GM23338 (cell line): ENCODE measurements around the gene GPATCH8. TPM values are rescaled to one million over a fixed set of nuclear protein-coding genes. Genes with fewer than 3 reads are reported as not detected.

Source experiments
- ATAC-seq: fragments of 200-7000 bp; cut with Tn5 transposase; 3 replicates; pipeline ENCODE4 v1.9.1; 2020
- DNase-seq: peaks from one replicate; pipeline ENCODE4 v3.0.0-alpha.2; 2015; ENCODE audit warnings: low spot score
- H2AFZ ChIP-seq: fragments of 200-600 bp; sonication (generic); 2 replicates; pipeline ENCODE4 v1.8.0; 2016; ENCODE audit warnings: antibody characterized with exemption, mild to moderate bottlenecking, moderate library complexity
- H3F3A ChIP-seq: fragments of 200-600 bp; sonication (generic); replicated peaks from 2 replicates; pipeline ENCODE4 v1.8.0; 2017; ENCODE audit warnings: antibody characterized with exemption, mixed run types, low read depth
- H3K27ac ChIP-seq: fragments of 200-600 bp; sonication (generic); 2 replicates; pipeline ENCODE4 v1.6.1; 2016; ENCODE audit warnings: low read depth
- H3K27me3 ChIP-seq: fragments of 200-600 bp; sonication (generic); 2 replicates; pipeline ENCODE4 v1.8.0; 2016; ENCODE audit warnings: mild to moderate bottlenecking, mixed run types, moderate library complexity; ENCODE audit not compliant: insufficient read depth
- H3K36me3 ChIP-seq: fragments of 200-600 bp; sonication (generic); 2 replicates; pipeline ENCODE4 v1.8.0; 2016; ENCODE audit warnings: mild to moderate bottlenecking; ENCODE audit not compliant: insufficient read depth
- H3K4me1 ChIP-seq: fragments of 200-600 bp; sonication (generic); 2 replicates; pipeline ENCODE4 v1.8.0; 2016; ENCODE audit warnings: mild to moderate bottlenecking, moderate library complexity; ENCODE audit not compliant: insufficient read depth
- H3K4me2 ChIP-seq: fragments of 200-600 bp; sonication (generic); 2 replicates; pipeline ENCODE4 v1.7.1; 2017; ENCODE audit warnings: mixed run types
- H3K4me3 ChIP-seq: fragments of 200-600 bp; sonication (generic); 2 replicates; pipeline ENCODE4 v1.6.1; 2016; ENCODE audit warnings: mixed run types
- H3K79me2 ChIP-seq: fragments of 200-600 bp; sonication (generic); replicated peaks from 2 replicates; pipeline ENCODE4 v1.8.0; 2017; ENCODE audit warnings: mild to moderate bottlenecking; ENCODE audit not compliant: insufficient read depth
- H3K9me2 ChIP-seq: fragments of 200-600 bp; sonication (generic); 2 replicates; pipeline ENCODE4 v1.8.0; 2017; ENCODE audit not compliant: insufficient read depth
- H4K20me1 ChIP-seq: fragments of 200-600 bp; sonication (generic); replicated peaks from 2 replicates; pipeline ENCODE4 v1.8.0; 2017; ENCODE audit warnings: mild to moderate bottlenecking; ENCODE audit not compliant: insufficient read depth
- H3K27ac Mint-ChIP-seq: 2 replicates; pipeline ENCODE4 v1.8.0; 2020; ENCODE audit warnings: inconsistent platforms, mild to moderate bottlenecking, moderate library complexity, mixed read lengths
- H3K27me3 Mint-ChIP-seq: 3 replicates; pipeline ENCODE4 v1.8.0; 2022; ENCODE audit warnings: low read depth, mild to moderate bottlenecking, moderate library complexity, mixed read lengths, inconsistent platforms; ENCODE audit not compliant: insufficient read depth, poor library complexity
- H3K36me3 Mint-ChIP-seq: 3 replicates; pipeline ENCODE4 v1.8.0; 2021; ENCODE audit warnings: low read depth, mild to moderate bottlenecking, inconsistent platforms, moderate library complexity, mixed read lengths
- H3K4me1 Mint-ChIP-seq: 3 replicates; pipeline ENCODE4 v1.8.0; 2020; ENCODE audit warnings: mild to moderate bottlenecking, inconsistent platforms, mixed read lengths
- H3K4me3 Mint-ChIP-seq: 3 replicates; pipeline ENCODE4 v1.8.0; 2021; ENCODE audit warnings: moderate library complexity, mild to moderate bottlenecking, inconsistent platforms, mixed read lengths
- H3K9me3 Mint-ChIP-seq: 3 replicates; pipeline ENCODE4 v1.8.0; 2020; ENCODE audit warnings: moderate library complexity, mild to moderate bottlenecking, inconsistent platforms, mixed read lengths
- CREB1 ChIP-seq: fragments of 250-450 bp; sonication (Bioruptor Pico); IDR thresholded peaks from 2 replicates; pipeline ENCODE4 v1.5.0; 2020; ENCODE audit warnings: low read depth, mild to moderate bottlenecking, moderate library complexity
- EZH2 ChIP-seq: fragments of 200-600 bp; sonication (generic); IDR thresholded peaks from one replicate; pipeline ENCODE4 v1.8.0; 2017; ENCODE audit warnings: antibody characterized with exemption, mild to moderate bottlenecking, low read depth; ENCODE audit not compliant: unreplicated experiment
- EZH2phosphoT487 ChIP-seq: fragments of 200-600 bp; sonication (generic); IDR thresholded peaks from one replicate; pipeline ENCODE4 v1.8.1; 2018; ENCODE audit warnings: antibody characterized with exemption; ENCODE audit not compliant: unreplicated experiment
- JUNB ChIP-seq: IDR thresholded peaks from one replicate; pipeline ENCODE4 v1.6.1; 2016; ENCODE audit warnings: antibody characterized with exemption; ENCODE audit not compliant: unreplicated experiment
- NANOG ChIP-seq: IDR thresholded peaks from 2 replicates; pipeline ENCODE4 v1.6.1; 2016; ENCODE audit warnings: antibody characterized with exemption, borderline replicate concordance
- POLR2AphosphoS5 ChIP-seq: IDR thresholded peaks from 2 replicates; pipeline ENCODE4 v1.6.1; 2016; ENCODE audit warnings: antibody characterized with exemption, low read depth
- REST ChIP-seq: IDR thresholded peaks from one replicate; pipeline ENCODE4 v1.6.1; 2018; ENCODE audit warnings: antibody characterized with exemption; ENCODE audit not compliant: unreplicated experiment
- STAT1 ChIP-seq: IDR thresholded peaks from one replicate; pipeline ENCODE4 v1.6.1; 2016; ENCODE audit warnings: antibody characterized with exemption; ENCODE audit not compliant: unreplicated experiment
- ZNF114 ChIP-seq: fragments of 250-450 bp; sonication (Bioruptor Pico); IDR thresholded peaks from 2 replicates; pipeline ENCODE4 v1.5.0; 2020; ENCODE audit warnings: mild to moderate bottlenecking, moderate library complexity
- ZNF331 ChIP-seq: fragments of 250-450 bp; sonication (Bioruptor Pico); IDR thresholded peaks from 2 replicates; pipeline ENCODE4 v1.5.0; 2020; ENCODE audit warnings: low read depth, mild to moderate bottlenecking, moderate library complexity
- polyA plus RNA-seq: library from polyadenylated mRNA; unstranded; fragments of >200 nt; fragmentation: Nextera tagmentation; extraction: Ambion mirVana; gene quantifications from 2 replicates; pipeline ENCODE4 v1.2.1, GENCODE V29; 2016
- total RNA-seq: library from RNA; depleted of rRNA; stranded (reverse); fragments of >200 nt; shearing (Covaris generic); gene quantifications from 2 replicates; pipeline ENCODE4 v1.2.3, GENCODE V29; 2014
- TF ChIP-seq, protein P1 (sequence below), 2 experiments: fragments of 200-600 bp in 1 of 2; sonication (generic) in 1 of 2; conservative IDR thresholded peaks; 2 replicates each; pipeline versions ENCODE4 v1.5.1 to v1.6.1; 2016 to 2017; ENCODE audit warnings: antibody characterized with exemption in 2 of 2, low read depth in 2 of 2, mild to moderate bottlenecking in 2 of 2, moderate library complexity in 1 of 2
- TF ChIP-seq, protein P2 (sequence below): IDR thresholded peaks from 2 replicates; pipeline ENCODE4 v1.6.1; 2016; ENCODE audit warnings: antibody characterized with exemption
- TF ChIP-seq, protein P3 (sequence below): fragments of 250-450 bp; sonication (Bioruptor Pico); IDR thresholded peaks from 2 replicates; pipeline ENCODE4 v1.5.0; 2020; ENCODE audit warnings: mild to moderate bottlenecking, moderate library complexity

The GPATCH8 gene
- total and polyA plus RNA-seq, 2 experiments from 2014 or later = 44.4 to 76.5 TPM

DNA sequence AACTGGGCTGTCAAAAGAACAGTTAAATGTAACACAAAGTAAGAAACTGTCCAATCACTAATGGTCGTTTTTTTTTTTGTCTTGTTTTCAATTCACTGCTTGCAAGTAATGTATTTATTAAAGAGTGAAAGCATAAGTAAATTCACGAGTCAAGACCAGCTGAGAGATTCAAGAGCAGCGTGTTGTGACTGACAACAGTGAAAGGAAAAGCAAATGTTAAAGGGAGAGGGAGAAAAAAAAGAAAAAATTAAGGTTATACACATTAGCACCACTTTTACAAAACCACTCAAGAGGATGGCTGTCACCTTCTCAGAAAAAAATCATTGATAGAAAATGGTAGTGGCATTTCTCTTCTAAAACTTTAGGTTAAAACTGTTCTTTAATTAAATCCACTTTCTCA is 36.1 kb downstream of the GPATCH8 start:
- Mint-ChIP-seq H3K27ac (no peak overlapping the region), H3K4me3 (no peak overlapping the region)
- H3K4me2 ChIP-seq = no peak overlapping the region

More for the DNA sequence above, 36.1 kb downstream of the GPATCH8 start:
- Mint-ChIP-seq H3K36me3 (peaks cover 16% of the 10 kb centered on the region; the same call in 2 of the 3 replicates), H3K4me1 (peaks cover 19% of the 10 kb centered on the region), H3K27me3 (no peaks in the 10 kb centered on the region), H3K9me3 (no peaks in the 10 kb centered on the region)
- H3F3A ChIP-seq = no peaks in the 10 kb centered on the region
- no peaks in the 10 kb centered on the region; the same call in 1 of the 2 replicates for H3K36me3 ChIP-seq
- no peaks in the 10 kb centered on the region for H3K9me2 ChIP-seq
- no peaks in the 10 kb centered on the region for H3K27me3 ChIP-seq
- no peak for DNase-seq
- H2AFZ ChIP-seq = no peak overlapping the region
- H3K4me3 ChIP-seq = no peak overlapping the region
- peaks cover 55% of the 10 kb centered on the region for H4K20me1 ChIP-seq
- H3K4me1 ChIP-seq = peaks cover 3% of the 10 kb centered on the region; the same call in 1 of the 2 replicates
- peaks cover 86% of the 10 kb centered on the region for H3K79me2 ChIP-seq
- no peak for TF ChIP-seq CREB1 (CRISPR knock-in tag)
- no peak for TF ChIP-seq REST
- no peak for TF ChIP-seq JUNB
- no peak for TF ChIP-seq POLR2AphosphoS5
- TF ChIP-seq, protein P1, sequence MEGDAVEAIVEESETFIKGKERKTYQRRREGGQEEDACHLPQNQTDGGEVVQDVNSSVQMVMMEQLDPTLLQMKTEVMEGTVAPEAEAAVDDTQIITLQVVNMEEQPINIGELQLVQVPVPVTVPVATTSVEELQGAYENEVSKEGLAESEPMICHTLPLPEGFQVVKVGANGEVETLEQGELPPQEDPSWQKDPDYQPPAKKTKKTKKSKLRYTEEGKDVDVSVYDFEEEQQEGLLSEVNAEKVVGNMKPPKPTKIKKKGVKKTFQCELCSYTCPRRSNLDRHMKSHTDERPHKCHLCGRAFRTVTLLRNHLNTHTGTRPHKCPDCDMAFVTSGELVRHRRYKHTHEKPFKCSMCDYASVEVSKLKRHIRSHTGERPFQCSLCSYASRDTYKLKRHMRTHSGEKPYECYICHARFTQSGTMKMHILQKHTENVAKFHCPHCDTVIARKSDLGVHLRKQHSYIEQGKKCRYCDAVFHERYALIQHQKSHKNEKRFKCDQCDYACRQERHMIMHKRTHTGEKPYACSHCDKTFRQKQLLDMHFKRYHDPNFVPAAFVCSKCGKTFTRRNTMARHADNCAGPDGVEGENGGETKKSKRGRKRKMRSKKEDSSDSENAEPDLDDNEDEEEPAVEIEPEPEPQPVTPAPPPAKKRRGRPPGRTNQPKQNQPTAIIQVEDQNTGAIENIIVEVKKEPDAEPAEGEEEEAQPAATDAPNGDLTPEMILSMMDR (conservative IDR thresholded peaks at IDR 0.05; ENCODE audit: low read depth in 2 of 2) = no peak
- TF ChIP-seq, protein P2, sequence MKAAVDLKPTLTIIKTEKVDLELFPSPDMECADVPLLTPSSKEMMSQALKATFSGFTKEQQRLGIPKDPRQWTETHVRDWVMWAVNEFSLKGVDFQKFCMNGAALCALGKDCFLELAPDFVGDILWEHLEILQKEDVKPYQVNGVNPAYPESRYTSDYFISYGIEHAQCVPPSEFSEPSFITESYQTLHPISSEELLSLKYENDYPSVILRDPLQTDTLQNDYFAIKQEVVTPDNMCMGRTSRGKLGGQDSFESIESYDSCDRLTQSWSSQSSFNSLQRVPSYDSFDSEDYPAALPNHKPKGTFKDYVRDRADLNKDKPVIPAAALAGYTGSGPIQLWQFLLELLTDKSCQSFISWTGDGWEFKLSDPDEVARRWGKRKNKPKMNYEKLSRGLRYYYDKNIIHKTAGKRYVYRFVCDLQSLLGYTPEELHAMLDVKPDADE = no peak
- no peak for TF ChIP-seq ZNF331 (CRISPR knock-in tag)
- no peak for TF ChIP-seq EZH2phosphoT487
- TF ChIP-seq EZH2 = no peak
- TF ChIP-seq, protein P3, sequence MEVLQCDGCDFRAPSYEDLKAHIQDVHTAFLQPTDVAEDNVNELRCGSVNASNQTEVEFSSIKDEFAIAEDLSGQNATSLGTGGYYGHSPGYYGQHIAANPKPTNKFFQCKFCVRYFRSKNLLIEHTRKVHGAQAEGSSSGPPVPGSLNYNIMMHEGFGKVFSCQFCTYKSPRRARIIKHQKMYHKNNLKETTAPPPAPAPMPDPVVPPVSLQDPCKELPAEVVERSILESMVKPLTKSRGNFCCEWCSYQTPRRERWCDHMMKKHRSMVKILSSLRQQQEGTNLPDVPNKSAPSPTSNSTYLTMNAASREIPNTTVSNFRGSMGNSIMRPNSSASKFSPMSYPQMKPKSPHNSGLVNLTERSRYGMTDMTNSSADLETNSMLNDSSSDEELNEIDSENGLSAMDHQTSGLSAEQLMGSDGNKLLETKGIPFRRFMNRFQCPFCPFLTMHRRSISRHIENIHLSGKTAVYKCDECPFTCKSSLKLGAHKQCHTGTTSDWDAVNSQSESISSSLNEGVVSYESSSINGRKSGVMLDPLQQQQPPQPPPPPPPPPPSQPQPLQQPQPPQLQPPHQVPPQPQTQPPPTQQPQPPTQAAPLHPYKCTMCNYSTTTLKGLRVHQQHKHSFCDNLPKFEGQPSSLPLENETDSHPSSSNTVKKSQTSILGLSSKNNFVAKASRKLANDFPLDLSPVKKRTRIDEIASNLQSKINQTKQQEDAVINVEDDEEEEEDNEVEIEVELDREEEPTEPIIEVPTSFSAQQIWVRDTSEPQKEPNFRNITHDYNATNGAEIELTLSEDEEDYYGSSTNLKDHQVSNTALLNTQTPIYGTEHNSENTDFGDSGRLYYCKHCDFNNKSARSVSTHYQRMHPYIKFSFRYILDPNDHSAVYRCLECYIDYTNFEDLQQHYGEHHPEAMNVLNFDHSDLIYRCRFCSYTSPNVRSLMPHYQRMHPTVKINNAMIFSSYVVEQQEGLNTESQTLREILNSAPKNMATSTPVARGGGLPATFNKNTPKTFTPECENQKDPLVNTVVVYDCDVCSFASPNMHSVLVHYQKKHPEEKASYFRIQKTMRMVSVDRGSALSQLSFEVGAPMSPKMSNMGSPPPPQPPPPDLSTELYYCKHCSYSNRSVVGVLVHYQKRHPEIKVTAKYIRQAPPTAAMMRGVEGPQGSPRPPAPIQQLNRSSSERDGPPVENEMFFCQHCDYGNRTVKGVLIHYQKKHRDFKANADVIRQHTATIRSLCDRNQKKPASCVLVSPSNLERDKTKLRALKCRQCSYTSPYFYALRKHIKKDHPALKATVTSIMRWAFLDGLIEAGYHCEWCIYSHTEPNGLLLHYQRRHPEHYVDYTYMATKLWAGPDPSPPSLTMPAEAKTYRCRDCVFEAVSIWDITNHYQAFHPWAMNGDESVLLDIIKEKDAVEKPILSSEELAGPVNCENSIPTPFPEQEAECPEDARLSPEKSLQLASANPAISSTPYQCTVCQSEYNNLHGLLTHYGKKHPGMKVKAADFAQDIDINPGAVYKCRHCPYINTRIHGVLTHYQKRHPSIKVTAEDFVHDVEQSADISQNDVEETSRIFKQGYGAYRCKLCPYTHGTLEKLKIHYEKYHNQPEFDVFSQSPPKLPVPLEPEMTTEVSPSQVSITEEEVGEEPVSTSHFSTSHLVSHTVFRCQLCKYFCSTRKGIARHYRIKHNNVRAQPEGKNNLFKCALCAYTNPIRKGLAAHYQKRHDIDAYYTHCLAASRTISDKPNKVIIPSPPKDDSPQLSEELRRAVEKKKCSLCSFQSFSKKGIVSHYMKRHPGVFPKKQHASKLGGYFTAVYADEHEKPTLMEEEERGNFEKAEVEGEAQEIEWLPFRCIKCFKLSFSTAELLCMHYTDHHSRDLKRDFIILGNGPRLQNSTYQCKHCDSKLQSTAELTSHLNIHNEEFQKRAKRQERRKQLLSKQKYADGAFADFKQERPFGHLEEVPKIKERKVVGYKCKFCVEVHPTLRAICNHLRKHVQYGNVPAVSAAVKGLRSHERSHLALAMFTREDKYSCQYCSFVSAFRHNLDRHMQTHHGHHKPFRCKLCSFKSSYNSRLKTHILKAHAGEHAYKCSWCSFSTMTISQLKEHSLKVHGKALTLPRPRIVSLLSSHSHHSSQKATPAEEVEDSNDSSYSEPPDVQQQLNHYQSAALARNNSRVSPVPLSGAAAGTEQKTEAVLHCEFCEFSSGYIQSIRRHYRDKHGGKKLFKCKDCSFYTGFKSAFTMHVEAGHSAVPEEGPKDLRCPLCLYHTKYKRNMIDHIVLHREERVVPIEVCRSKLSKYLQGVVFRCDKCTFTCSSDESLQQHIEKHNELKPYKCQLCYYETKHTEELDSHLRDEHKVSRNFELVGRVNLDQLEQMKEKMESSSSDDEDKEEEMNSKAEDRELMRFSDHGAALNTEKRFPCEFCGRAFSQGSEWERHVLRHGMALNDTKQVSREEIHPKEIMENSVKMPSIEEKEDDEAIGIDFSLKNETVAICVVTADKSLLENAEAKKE (CRISPR knock-in tag) = no peak
- TF ChIP-seq NANOG = no peak
- TF ChIP-seq ZNF114 (CRISPR knock-in tag) = no peak
- TF ChIP-seq STAT1 = no peak
- ATAC-seq = no peak
- no peak overlapping the region for H3K27ac ChIP-seq
